ENCODE results near the gene SLC25A21.

SLC25A21 gene

DNA sequence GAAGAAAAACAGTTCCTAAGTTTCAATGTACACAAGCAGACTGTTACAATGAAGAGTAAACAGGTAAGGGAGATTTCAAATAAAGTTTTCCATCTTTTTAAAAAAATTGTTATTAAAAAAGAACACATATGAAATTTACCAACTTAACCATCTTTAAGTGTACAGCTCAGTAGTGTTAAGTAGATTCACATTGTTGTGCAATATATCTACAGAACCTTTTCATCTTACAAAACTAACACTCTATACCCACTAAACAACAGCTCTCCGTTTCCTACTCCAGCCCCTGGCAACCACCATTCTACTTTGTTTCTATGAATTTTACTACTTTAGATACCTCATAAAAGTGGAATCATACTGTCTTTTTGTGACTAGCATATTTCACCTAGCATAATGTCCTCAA lies 139.5 kb downstream of the SLC25A21 start:
- H3K4me3 ChIP-seq (replicated peaks; ENCODE audit: low read depth, low read length), result no peak overlapping the region
- TF ChIP-seq, protein P1, sequence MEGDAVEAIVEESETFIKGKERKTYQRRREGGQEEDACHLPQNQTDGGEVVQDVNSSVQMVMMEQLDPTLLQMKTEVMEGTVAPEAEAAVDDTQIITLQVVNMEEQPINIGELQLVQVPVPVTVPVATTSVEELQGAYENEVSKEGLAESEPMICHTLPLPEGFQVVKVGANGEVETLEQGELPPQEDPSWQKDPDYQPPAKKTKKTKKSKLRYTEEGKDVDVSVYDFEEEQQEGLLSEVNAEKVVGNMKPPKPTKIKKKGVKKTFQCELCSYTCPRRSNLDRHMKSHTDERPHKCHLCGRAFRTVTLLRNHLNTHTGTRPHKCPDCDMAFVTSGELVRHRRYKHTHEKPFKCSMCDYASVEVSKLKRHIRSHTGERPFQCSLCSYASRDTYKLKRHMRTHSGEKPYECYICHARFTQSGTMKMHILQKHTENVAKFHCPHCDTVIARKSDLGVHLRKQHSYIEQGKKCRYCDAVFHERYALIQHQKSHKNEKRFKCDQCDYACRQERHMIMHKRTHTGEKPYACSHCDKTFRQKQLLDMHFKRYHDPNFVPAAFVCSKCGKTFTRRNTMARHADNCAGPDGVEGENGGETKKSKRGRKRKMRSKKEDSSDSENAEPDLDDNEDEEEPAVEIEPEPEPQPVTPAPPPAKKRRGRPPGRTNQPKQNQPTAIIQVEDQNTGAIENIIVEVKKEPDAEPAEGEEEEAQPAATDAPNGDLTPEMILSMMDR (IDR thresholded peaks at IDR 0.05; ENCODE audit: low read depth, low read length, missing control alignments), result no peak
- DNase-seq (ENCODE audit: extremely low read depth, low read depth), result no peak

DNA sequence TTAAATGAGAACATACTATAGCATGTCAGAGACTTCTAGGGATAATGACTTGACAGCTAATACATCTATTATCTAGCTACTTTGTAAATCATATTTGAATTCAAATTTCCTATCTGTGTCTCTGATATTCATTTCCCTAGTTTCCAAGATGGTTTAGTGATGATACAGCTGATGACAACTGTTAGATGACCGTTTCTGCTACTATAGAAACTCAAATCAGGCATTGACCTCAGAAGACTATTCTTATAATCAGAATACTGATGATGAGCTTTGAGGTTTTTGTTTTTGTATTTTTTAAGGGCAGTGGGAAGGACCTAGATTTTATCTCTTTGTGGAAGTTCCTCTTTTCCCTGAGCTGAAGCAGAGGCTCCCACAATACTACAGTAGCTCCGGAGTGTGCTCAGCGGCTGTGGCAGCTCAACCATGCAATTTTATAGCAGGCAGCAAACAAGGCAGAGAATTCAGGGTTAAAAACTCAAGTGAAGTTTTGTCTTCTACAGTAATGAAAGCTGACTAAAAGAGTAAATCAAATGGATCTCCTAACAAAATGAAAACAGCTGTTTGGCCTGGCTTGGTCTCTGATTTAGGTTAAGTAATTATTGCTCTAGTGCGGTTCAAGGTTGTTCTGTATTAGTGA lies 145.1 kb downstream of the SLC25A21 start:
- TF ChIP-seq, protein P1 (IDR thresholded peaks at IDR 0.05; ENCODE audit: low read depth, low read length, missing control alignments), result no peak
- no peak for DNase-seq (ENCODE audit: extremely low read depth, low read depth)
- H3K4me3 ChIP-seq (replicated peaks; ENCODE audit: low read depth, low read length), result no peak overlapping the region

DNA sequence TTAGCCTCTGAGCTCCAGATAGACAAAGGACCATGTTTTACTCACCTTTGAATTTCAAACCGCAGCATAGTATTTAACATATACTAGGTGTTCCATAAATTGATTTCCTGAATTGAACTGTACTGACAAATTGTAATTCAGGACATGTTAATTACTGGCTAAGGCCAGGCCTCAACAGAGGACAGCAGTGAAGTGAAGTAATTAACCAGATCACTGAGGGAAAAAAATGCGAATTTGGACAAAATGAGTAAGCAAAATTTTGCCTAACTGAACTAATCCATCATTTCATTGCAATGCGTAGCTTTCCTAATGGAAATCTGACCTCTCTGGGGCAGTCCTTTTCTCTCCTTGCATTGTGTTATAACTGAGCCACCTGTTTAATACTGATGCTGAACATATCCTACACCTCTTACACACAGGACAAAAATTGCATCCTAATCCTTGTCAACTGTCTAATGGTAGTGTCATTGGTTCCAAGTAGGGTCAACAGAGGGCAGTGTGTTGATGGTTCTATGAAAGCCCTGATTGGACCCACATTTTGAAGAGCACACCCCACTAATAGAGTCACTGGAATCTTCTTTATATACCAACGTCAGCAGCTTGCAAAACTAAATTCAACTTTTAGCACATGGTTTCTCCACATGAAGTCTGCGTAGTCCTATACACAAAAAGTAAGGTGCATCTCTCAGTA lies 148.4 kb downstream of the SLC25A21 start:
- H3K4me3 ChIP-seq (replicated peaks; ENCODE audit: low read depth, low read length), result no peak overlapping the region
- TF ChIP-seq, protein P1 (IDR thresholded peaks at IDR 0.05; ENCODE audit: low read depth, low read length, missing control alignments), result no peak
- no peak for DNase-seq (ENCODE audit: extremely low read depth, low read depth)

DNA sequence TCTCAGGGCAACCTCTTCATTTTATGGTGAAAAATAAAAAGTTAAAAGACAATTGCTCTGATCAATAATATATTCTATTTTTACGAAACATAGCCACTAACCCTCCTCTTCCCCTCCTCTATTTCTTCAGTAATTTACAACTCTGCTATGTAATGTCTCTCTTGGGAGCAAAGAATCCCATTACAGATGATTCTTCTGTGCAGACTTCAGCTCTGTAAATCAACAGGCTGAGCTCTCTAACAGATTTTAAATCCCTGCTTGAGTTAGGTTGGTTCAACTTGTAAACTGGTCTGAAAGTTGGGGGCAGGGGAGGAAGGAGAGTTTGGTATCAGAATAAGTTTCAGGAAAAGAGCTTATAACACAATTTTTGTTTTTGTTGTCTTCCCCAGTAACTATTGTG lies 151.0 kb downstream of the SLC25A21 start:
- TF ChIP-seq, protein P1 (IDR thresholded peaks at IDR 0.05; ENCODE audit: low read depth, low read length, missing control alignments), result no peak
- no peak for DNase-seq (ENCODE audit: extremely low read depth, low read depth)
- H3K4me3 ChIP-seq (replicated peaks; ENCODE audit: low read depth, low read length), result no peak overlapping the region

DNA sequence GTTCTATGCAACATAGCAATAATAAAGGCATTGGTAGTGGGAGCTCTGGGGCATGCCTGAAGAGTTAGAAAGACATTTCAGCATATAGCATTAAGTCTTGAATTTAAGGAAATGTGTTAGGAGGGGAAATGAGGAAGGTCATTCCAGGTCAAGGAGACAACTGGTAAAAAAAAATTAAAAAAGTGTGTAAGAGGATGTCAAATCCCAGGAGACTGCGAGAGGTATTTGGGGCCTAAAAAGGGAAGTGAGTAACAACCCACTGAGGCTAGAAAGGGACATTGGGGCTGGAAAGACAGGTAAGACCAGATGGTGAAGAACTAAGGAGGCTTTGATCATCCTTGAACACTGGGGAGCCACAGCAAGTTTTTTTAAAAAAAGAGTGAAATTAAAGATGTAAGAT lies 152.9 kb downstream of the SLC25A21 start:
- no peak for DNase-seq (ENCODE audit: extremely low read depth, low read depth)
- TF ChIP-seq, protein P1 (IDR thresholded peaks at IDR 0.05; ENCODE audit: low read depth, low read length, missing control alignments), result no peak
- H3K4me3 ChIP-seq (replicated peaks; ENCODE audit: low read depth, low read length), result no peak overlapping the region

DNA sequence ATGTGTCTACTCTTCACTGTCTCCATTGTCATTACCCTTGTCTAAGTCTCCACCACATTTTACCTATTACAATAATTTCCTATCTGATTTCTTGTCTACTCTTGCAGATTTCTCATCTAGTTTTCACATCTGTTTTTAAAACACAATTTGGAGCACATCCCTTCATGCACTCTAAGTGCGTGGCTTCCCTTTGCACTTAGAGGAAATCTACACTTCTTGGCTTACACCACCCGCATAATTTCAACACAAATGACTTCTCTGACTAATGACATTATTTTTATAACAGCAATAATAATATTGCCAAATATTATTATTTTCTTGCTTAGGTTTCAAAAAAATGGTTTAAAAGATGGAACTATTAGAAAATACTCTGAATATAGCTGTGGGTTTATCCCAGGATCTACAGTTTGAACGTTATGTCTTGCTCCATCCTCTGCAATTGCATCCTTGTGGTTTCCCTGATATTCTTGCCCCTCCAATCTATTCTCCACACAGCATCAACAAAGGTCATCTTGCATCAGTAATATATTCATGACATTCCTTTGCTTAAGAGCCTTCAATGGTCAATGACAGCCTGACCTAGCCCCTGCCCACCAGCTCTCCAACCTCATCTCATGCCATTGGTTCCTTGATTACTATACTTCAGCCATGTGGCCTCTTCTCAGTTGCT lies 153.7 kb downstream of the SLC25A21 start:
- H3K4me3 ChIP-seq (replicated peaks; ENCODE audit: low read depth, low read length), result no peak overlapping the region
- DNase-seq (ENCODE audit: extremely low read depth, low read depth), result no peak
- TF ChIP-seq, protein P1 (IDR thresholded peaks at IDR 0.05; ENCODE audit: low read depth, low read length, missing control alignments), result no peak

Data from HFF-Myc (cell line).